ENCODE results near the gene KIF16B. TPM values are rescaled to one million over a fixed set of nuclear protein-coding genes. Genes with fewer than 3 reads are reported as not detected.

The KIF16B gene
- total and polyA plus RNA-seq, 10 of the 15 experiments (the other 5 are each of a cell fraction or from before 2014, with no cell fraction given): 0.21 to 5.2 (median 3.0) TPM

DNA sequence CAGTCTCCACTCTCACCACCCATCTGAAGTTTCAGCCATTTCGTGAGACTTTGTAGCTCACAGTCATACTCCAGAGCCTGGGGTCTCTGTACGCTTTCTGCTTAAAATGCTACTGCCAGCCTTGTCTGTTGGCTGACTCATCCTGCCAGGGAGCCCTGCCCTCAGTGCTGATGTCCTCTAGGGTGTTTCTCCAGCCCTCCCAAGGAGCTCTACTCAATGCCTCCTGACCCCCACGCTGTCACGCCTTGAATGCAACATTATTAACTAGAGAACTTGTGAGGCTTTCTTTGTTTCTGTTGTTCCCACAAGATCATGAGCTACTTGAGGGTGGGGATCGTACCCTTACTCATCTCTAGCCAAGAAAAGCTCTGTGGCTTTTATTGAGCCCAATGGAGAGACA lies 20.1 kb downstream of the KIF16B start:
- no peak for ATAC-seq
- Histone ChIP-seq H3K27me3 (replicated peaks in 1 of 2; ENCODE audit: control insufficient read depth in 2 of 2, insufficient read depth in 2 of 2, low read length in 1 of 2) (no peaks in the 10 kb centered on the region), H3K4me1 (ENCODE audit: control insufficient read depth, insufficient read depth, low read length) (no peaks in the 10 kb centered on the region), H4K20me1 (ENCODE audit: control insufficient read depth, insufficient read depth) (no peaks in the 10 kb centered on the region), H3K9ac (ENCODE audit: control insufficient read depth, insufficient read depth, low read length) (no peak overlapping the region), H3K9me3 (replicated peaks; ENCODE audit: control insufficient read depth, insufficient read depth, low read length) (no peaks in the 10 kb centered on the region; the same call in 2 of the 3 replicates), H3K36me3 (ENCODE audit: control insufficient read depth in 2 of 2, insufficient read depth in 2 of 2, low read length in 1 of 2) (no peaks in the 10 kb centered on the region), H2AFZ (ENCODE audit: control insufficient read depth, low read depth, low read length) (no peak overlapping the region), H3K4me2 (ENCODE audit: control insufficient read depth, insufficient read depth) (no peak overlapping the region), H3K27ac (ENCODE audit: control insufficient read depth, insufficient read depth) (no peak overlapping the region), H3K4me3 (no peak overlapping the region), H3K79me2 (ENCODE audit: control insufficient read depth, insufficient read depth, low read length) (no peaks in the 10 kb centered on the region)
- in situ Hi-C loops (cut with MboI): no loop called here
- POLR2A ChIA-PET: no interaction called here
- intact Hi-C loops (cut with micrococcal nuclease; ENCODE audit: unreplicated experiment): no loop called here
- TF ChIP-seq RELA (IDR thresholded peaks at IDR 0.05; ENCODE audit: borderline replicate concordance, partially characterized antibody) (no peak), CREM (IDR thresholded peaks at IDR 0.05; ENCODE audit: low read depth) (no peak), CBX5 (IDR thresholded peaks at IDR 0.05; ENCODE audit: low read depth) (no peak), STAT1 (conservative IDR thresholded peaks at IDR 0.05) (no peak), LARP7 (IDR thresholded peaks at IDR 0.05) (no peak), SMC3 (IDR thresholded peaks at IDR 0.05; ENCODE audit: borderline replicate concordance, low read length) (no peak), FOXK2 (IDR thresholded peaks at IDR 0.05) (no peak), PKNOX1 (IDR thresholded peaks at IDR 0.05) (no peak), EGR1 (IDR thresholded peaks at IDR 0.05; ENCODE audit: borderline replicate concordance in 1 of 2, low read depth in 2 of 2, low read length in 2 of 2) (no peak), ZNF274 (IDR thresholded peaks at IDR 0.05; ENCODE audit: insufficient read depth, insufficient read length) (no peak), SP1 (IDR thresholded peaks at IDR 0.05; ENCODE audit: low read depth, low read length) (no peak), IRF4 (IDR thresholded peaks at IDR 0.05; ENCODE audit: low read depth, low read length) (no peak), YBX1 (IDR thresholded peaks at IDR 0.05) (no peak), RAD21 (IDR thresholded peaks at IDR 0.05; ENCODE audit: insufficient read depth, low read depth, low read length) (no peak), SRF (IDR thresholded peaks at IDR 0.05; ENCODE audit: low read depth in 2 of 2, low read length in 2 of 2) (no peak), RCOR1 (conservative IDR thresholded peaks at IDR 0.05; ENCODE audit: low read depth, low read length) (no peak)
- RAD21 ChIA-PET (ENCODE audit: unreplicated experiment): no interaction called here
- BruUV-seq (replicated peaks): no TSS peak
- SMC1A ChIA-PET (ENCODE audit: uncharacterized antibody, unreplicated experiment): no interaction called here
- no peak for FAIRE-seq
- DNase-seq (ENCODE audit: low read depth, low spot score): no peak
- CTCF ChIA-PET: interaction anchor here (0.5 kb wide), 1 partner anchor 17 kb away, joined by 3 read pairs; no protein-coding TSS in a partner anchor
- WGBS (ENCODE audit: insufficient coverage, insufficient replicate concordance, low lambda C conversion rate, missing lambda C conversion rate): 54% methylated on average over 5 of the region's 5 CpGs

Data from GM12878 (cell line).